GM12878 (cell line): ENCODE results near the gene HRC. TPM values are rescaled to one million over a fixed set of nuclear protein-coding genes. Genes with fewer than 3 reads are reported as not detected.

Experiments used
- ATAC-seq: fragments of 200-7000 bp; cut with Tn5 transposase; 3 replicates; pipeline ENCODE4 v1.9.1; 2020; ENCODE audit warnings: mild to moderate bottlenecking, moderate library complexity
- BruUV-seq: library from RNA; stranded (reverse); fragments of 400-500 nt; replicated peaks from 2 replicates; lab custom pipeline; 2021; lab: Mats Ljungman, UMichigan
- CTCF ChIA-PET: fragments of 300-600 bp; sonication (Branson Sonifier 250); formaldehyde crosslinking; extraction: SDS; loops from one replicate; lab custom pipeline; 2021; ENCODE audit warnings: inconsistent platforms; lab: Yijun Ruan, JAX
- POLR2A ChIA-PET: fragments of 350-600 bp; formaldehyde crosslinking; extraction: SDS; loops from one replicate; lab custom pipeline; 2021; ENCODE audit warnings: inconsistent platforms; lab: Charles Lee
- RAD21 ChIA-PET: fragments of 300-600 bp; sonication (Branson Sonifier 250); formaldehyde crosslinking; loops from one replicate; lab custom pipeline; 2023; ENCODE audit warnings: antibody characterized with exemption; ENCODE audit not compliant: unreplicated experiment; lab: Charles Lee
- SMC1A ChIA-PET: fragments of 300-600 bp; sonication (Branson Sonifier 250); formaldehyde crosslinking; loops from one replicate; lab custom pipeline; 2023; ENCODE audit not compliant: unreplicated experiment, uncharacterized antibody; lab: Charles Lee
- DNase-seq: peaks from one replicate; pipeline ENCODE4 v3.0.0-alpha.2; 2011; ENCODE audit warnings: low read depth, low spot score
- FAIRE-seq: peaks from 3 replicates; lab custom pipeline; 2011; peaks lifted over from hg19 to GRCh38; lab: Jason Lieb, UNC
- H2AFZ ChIP-seq: 2 replicates; pipeline ENCODE4 v1.6.0; 2011; ENCODE audit warnings: low read depth, low read length, control low read depth; ENCODE audit not compliant: control insufficient read depth
- H3K27ac ChIP-seq: 2 replicates; pipeline ENCODE4 v1.5.1; 2011; ENCODE audit warnings: control low read depth; ENCODE audit not compliant: control insufficient read depth, insufficient read depth
- H3K27me3 ChIP-seq, 2 experiments: replicated peaks in 1 of 2; 2 replicates each; pipeline versions ENCODE4 v1.6.0 to v1.6.1; 2011; ENCODE audit warnings: low read length in 1 of 2; ENCODE audit not compliant: control insufficient read depth in 2 of 2, insufficient read depth in 2 of 2
- H3K36me3 ChIP-seq, 2 experiments: 2 replicates each; pipeline ENCODE4 v1.5.1; 2011; ENCODE audit warnings: low read length in 1 of 2; ENCODE audit not compliant: control insufficient read depth in 2 of 2, insufficient read depth in 2 of 2
- H3K4me1 ChIP-seq: 2 replicates; pipeline ENCODE4 v1.6.1; 2011; ENCODE audit warnings: mild to moderate bottlenecking, low read length, moderate library complexity, mixed read lengths; ENCODE audit not compliant: control insufficient read depth, insufficient read depth
- H3K4me2 ChIP-seq: 2 replicates; pipeline ENCODE4 v1.6.0; 2011; ENCODE audit warnings: control low read depth; ENCODE audit not compliant: control insufficient read depth, insufficient read depth
- H3K4me3 ChIP-seq: fragments of 200-600 bp; sonication (generic); 2 replicates; pipeline ENCODE4 v1.5.1; 2016
- H3K79me2 ChIP-seq: 2 replicates; pipeline ENCODE4 v1.6.0; 2011; ENCODE audit warnings: low read length; ENCODE audit not compliant: control insufficient read depth, insufficient read depth
- H3K9ac ChIP-seq: 2 replicates; pipeline ENCODE4 v1.8.0; 2011; ENCODE audit warnings: low read length, control low read depth, mixed read lengths; ENCODE audit not compliant: control insufficient read depth, insufficient read depth
- H3K9me3 ChIP-seq: replicated peaks from 3 replicates; pipeline ENCODE4 v1.5.1; 2011; ENCODE audit warnings: mild to moderate bottlenecking, low read length; ENCODE audit not compliant: control insufficient read depth, insufficient read depth
- H4K20me1 ChIP-seq: 2 replicates; pipeline ENCODE4 v1.6.0; 2011; ENCODE audit not compliant: control insufficient read depth, insufficient read depth
- CHD4 ChIP-seq: fragments of 200-600 bp; sonication (generic); IDR thresholded peaks from 2 replicates; pipeline ENCODE4 v1.6.1; 2016; ENCODE audit warnings: mild to moderate bottlenecking
- HSF1 ChIP-seq: fragments of 150-350 bp; IDR thresholded peaks from 2 replicates; pipeline ENCODE4 v1.6.1; 2014; ENCODE audit warnings: mild to moderate bottlenecking, low read depth, low read length
- IKZF2 ChIP-seq, 2 experiments: fragments of 450-650 bp; IDR thresholded peaks; 2 replicates each; pipeline ENCODE4 v1.6.1; 2017; ENCODE audit warnings: mild to moderate bottlenecking in 2 of 2, moderate library complexity in 2 of 2
- MTA2 ChIP-seq: fragments of 450-650 bp; IDR thresholded peaks from 2 replicates; pipeline ENCODE4 v1.6.1; 2016; ENCODE audit warnings: low read depth, mild to moderate bottlenecking, moderate library complexity
- MYC ChIP-seq: IDR thresholded peaks from 2 replicates; pipeline ENCODE4 v1.6.1; 2011; ENCODE audit warnings: mild to moderate bottlenecking, low read length, moderate library complexity, inconsistent platforms; ENCODE audit not compliant: insufficient read depth, insufficient replicate concordance, insufficient read length, severe bottlenecking
- POLR2AphosphoS5 ChIP-seq: IDR thresholded peaks from 2 replicates; pipeline ENCODE4 v1.6.1; 2011; ENCODE audit warnings: mild to moderate bottlenecking, low read length, inconsistent platforms
- RELB ChIP-seq: fragments of 450-650 bp; IDR thresholded peaks from 2 replicates; pipeline ENCODE4 v1.6.1; 2017; ENCODE audit warnings: low read depth, mild to moderate bottlenecking, moderate library complexity
- ZBTB40 ChIP-seq: fragments of 450-650 bp; IDR thresholded peaks from 2 replicates; pipeline ENCODE4 v1.6.1; 2016; ENCODE audit warnings: mild to moderate bottlenecking, moderate library complexity, borderline replicate concordance
- WGBS: methylation state at CpG from one replicate; pipeline ENCODE4 v1.1.6; 2016; ENCODE audit warnings: low lambda C conversion rate; ENCODE audit not compliant: insufficient replicate concordance, insufficient coverage; ENCODE audit errors: missing lambda C conversion rate; 5-methylcytosine and 5-hydroxymethylcytosine counted together
- in situ Hi-C: fragments of 300-500 bp; cut with MboI; formaldehyde crosslinking; loops from 9 replicates; pipeline ENCODE4 v1.14.3; 2018; ENCODE audit warnings: mixed read lengths
- intact Hi-C: fragments of 100-400 bp; cut with micrococcal nuclease; formaldehyde crosslinking; loops from one replicate; pipeline ENCODE4 v1.14.2; 2022; ENCODE audit not compliant: unreplicated experiment
- polyA plus RNA-seq, 11 experiments: library from polyadenylated mRNA; depleted of rRNA in 4 of 11; unstranded in 6 of 11; stranded (reverse) in 5 of 11; fragments of >200 nt; fragmentation: Nextera tagmentation in 4 of 11; fragmentation: Illumina TruSeq in 1 of 11; extraction: Ambion mirVana in 4 of 11; extraction: Trizol in 1 of 11; gene quantifications; 1 replicate in 1 of 11; 2 replicates in 10 of 11; pipeline versions ENCODE4 v1.2.1 to v1.2.3, GENCODE V29; 2011 to 2016; ENCODE audit warnings: inconsistent platforms in 2 of 11, missing spikeins in 2 of 11, low read depth in 1 of 11
- total RNA-seq, 4 experiments: library from RNA; depleted of rRNA in 3 of 4; stranded (reverse); fragments of >200 nt in 3 of 4; fragmentation: Illumina TruSeq in 1 of 4; extraction: Trizol in 1 of 4; gene quantifications; 2 replicates each; pipeline versions ENCODE4 v1.2.1 to v1.2.3, GENCODE V29; 2013 to 2021

The HRC gene
- total and polyA plus RNA-seq, 10 of the 15 experiments (the other 5 are each of a cell fraction or from before 2014, with no cell fraction given) = 0.10 TPM; not detected in 9

GRCh38 chr19:49201042-49201441 lies 45.8 kb upstream of the HRC start:
- ChIA-PET RAD21 (no interaction called here), CTCF (interaction anchor here (2.0 kb wide), 1 partner anchor 103 kb away, joined by 8 read pairs; no protein-coding TSS in a partner anchor), POLR2A (no interaction called here), SMC1A (no interaction called here)
- no peak for DNase-seq
- Histone ChIP-seq H3K9me3 (no peaks in the 10 kb centered on the region), H3K4me3 (no peak overlapping the region), H3K4me1 (no peaks in the 10 kb centered on the region), H3K4me2 (no peak overlapping the region), H3K27me3 (no peaks in the 10 kb centered on the region), H2AFZ (no peak overlapping the region), H3K9ac (no peak overlapping the region), H4K20me1 (no peaks in the 10 kb centered on the region), H3K27ac (no peak overlapping the region), H3K79me2 (no peaks in the 10 kb centered on the region), H3K36me3 (no peaks in the 10 kb centered on the region)
- 60% methylated on average over 6 of the region's 7 CpGs for WGBS
- BruUV-seq = no TSS peak
- FAIRE-seq = no peak
- TF ChIP-seq MTA2 (no peak), CHD4 (no peak), HSF1 (no peak)
- ATAC-seq = no peak
- in situ Hi-C loops (no loop called here), intact Hi-C loops (no loop called here)

GRCh38 chr19:49200238-49200862 lies 45.2 kb upstream of the HRC start:
- H3K4me3 ChIP-seq = no peak overlapping the region
- no peaks in the 10 kb centered on the region for H3K36me3 ChIP-seq
- no peaks in the 10 kb centered on the region for H3K9me3 ChIP-seq
- ATAC-seq = 0 out of 3 replicates have a peak, but pooled peaks have one; percentile 25
- no peaks in the 10 kb centered on the region for H3K79me2 ChIP-seq
- BruUV-seq = no TSS peak
- no peak overlapping the region for H2AFZ ChIP-seq
- H3K4me1 ChIP-seq = no peaks in the 10 kb centered on the region
- ChIA-PET POLR2A (interaction anchor here (0.6 kb wide), 2 partner anchors 84 to 99 kb away, joined by 6 to 7 read pairs; no protein-coding TSS in a partner anchor), CTCF (interaction anchor here (1.3 to 3.9 kb wide), 5 partner anchors 12 to 126 kb away, joined by 3 to 56 read pairs (median 15); no protein-coding TSS in a partner anchor), SMC1A (interaction anchor here (0.7 kb wide), 1 partner anchor 103 kb away, joined by 3 read pairs; no protein-coding TSS in a partner anchor), RAD21 (interaction anchor here (2.1 kb wide), 1 partner anchor 8 kb away, joined by 12 read pairs; no protein-coding TSS in a partner anchor)
- no peaks in the 10 kb centered on the region for H4K20me1 ChIP-seq
- H3K27me3 ChIP-seq = no peaks in the 10 kb centered on the region
- WGBS = 87% methylated on average over 21 of the region's 29 CpGs
- intact Hi-C loops = no loop called here
- in situ Hi-C loops = no loop called here
- H3K9ac ChIP-seq = no peak overlapping the region
- FAIRE-seq = no peak
- DNase-seq = no peak
- H3K27ac ChIP-seq = no peak overlapping the region
- no peak overlapping the region for H3K4me2 ChIP-seq
- no peak for TF ChIP-seq IKZF2 (IDR thresholded peaks at IDR 0.05)
- no peak for TF ChIP-seq ZBTB40
- no peak for TF ChIP-seq RELB
- TF ChIP-seq MYC = no peak
- TF ChIP-seq POLR2AphosphoS5 = no peak
